ENCODE measurements around the gene OR52I2.

Gene OR52I2

GRCh38 chr11:4581443-4581842, at the start of gene OR52I2:
TSS of gene OR52I2 (plus strand) at chr11:4581743.
- no peak for FAIRE-seq

- FAIRE-seq, result no peak
These were observed 41.8 kb upstream of the OR52I2 start for GRCh38 chr11:4539603-4540219.

- no peak for FAIRE-seq
These were observed 40.5 kb upstream of the OR52I2 start for GRCh38 chr11:4541071-4541470.

GRCh38 chr11:4543561-4543960, 38.0 kb upstream of the OR52I2 start:
- FAIRE-seq, result no peak

GRCh38 chr11:4544891-4545290, 36.7 kb upstream of the OR52I2 start, which contains the start of gene OR52M1:
TSS of gene OR52M1 (plus strand) at chr11:4545191. CDS start at chr11:4545191, 0 bp downstream.
- no peak for FAIRE-seq

- FAIRE-seq, result no peak
These were observed 34.7 kb upstream of the OR52I2 start for GRCh38 chr11:4546878-4547277.

GRCh38 chr11:4547416-4547815, 34.1 kb upstream of the OR52I2 start:
- no peak for FAIRE-seq

- no peak for FAIRE-seq
These were observed 30.1 kb upstream of the OR52I2 start for GRCh38 chr11:4551346-4551979.

- no peak for FAIRE-seq
These were observed 21.8 kb upstream of the OR52I2 start for GRCh38 chr11:4559527-4560440.

- no peak for FAIRE-seq
These were observed 21.1 kb upstream of the OR52I2 start for GRCh38 chr11:4560467-4560866.

- no peak for FAIRE-seq
These were observed 16.2 kb upstream of the OR52I2 start for GRCh38 chr11:4565371-4565770.

GRCh38 chr11:4569075-4569474, 12.5 kb upstream of the OR52I2 start:
- FAIRE-seq, result no peak

- no peak for FAIRE-seq
These were observed 4.7 kb upstream of the OR52I2 start for GRCh38 chr11:4576880-4577279.

GRCh38 chr11:4577761-4578160, 3.8 kb upstream of the OR52I2 start:
- FAIRE-seq, result no peak

- no peak for FAIRE-seq
These were observed 2.9 kb upstream of the OR52I2 start for GRCh38 chr11:4578624-4579023.

GRCh38 chr11:4580124-4580523, 1.4 kb upstream of the OR52I2 start:
- no peak for FAIRE-seq

- FAIRE-seq, result no peak
These were observed 7.5 kb downstream of the OR52I2 start for GRCh38 chr11:4589017-4589416.

GRCh38 chr11:4593739-4594138, 12.2 kb downstream of the OR52I2 start, which contains the start of gene OR52I1:
TSS of gene OR52I1 (plus strand) at chr11:4594039. CDS start at chr11:4594039, 0 bp downstream.
- no peak for FAIRE-seq

- no peak for FAIRE-seq
These were observed 23.5 kb downstream of the OR52I2 start for GRCh38 chr11:4605057-4605456.

- FAIRE-seq, result no peak
These were observed 24.9 kb downstream of the OR52I2 start for GRCh38 chr11:4606231-4607015.

GRCh38 chr11:4607096-4607495, 25.6 kb downstream of the OR52I2 start:
- no peak for FAIRE-seq
